COR-L47 (cell line): ENCODE data around the gene SORT1.
A peak's percentile ranks its signal among the peaks of the same experiment; 100 is the strongest.
"Not testable (repeated sequence)": the region's sequence is repeated elsewhere in the genome, so short reads cannot be mapped to it uniquely, and the experiment has no call there.

Experiments
- DNase-seq: peaks from one replicate; lab custom pipeline; 2025; lab: John Stamatoyannopoulos, UW

The SORT1 gene

GRCh38 chr1:109379907-109380306 lies 17.8 kb downstream of the SORT1 start:
- no peak for DNase-seq

- no peak for DNase-seq
Measured at GRCh38 chr1:109379422-109379821, 18.3 kb downstream of the SORT1 start.

- DNase-seq: no peak
Measured at GRCh38 chr1:109377698-109378097, 20.0 kb downstream of the SORT1 start.

- DNase-seq: not testable (repeated sequence)
Measured at GRCh38 chr1:109373696-109374095, 24.0 kb downstream of the SORT1 start.

GRCh38 chr1:109373126-109373525 lies 24.6 kb downstream of the SORT1 start:
- DNase-seq: no peak

- DNase-seq: no peak
Measured at GRCh38 chr1:109372281-109372680, 25.4 kb downstream of the SORT1 start.

- DNase-seq: no peak
Measured at GRCh38 chr1:109371341-109371739, 26.4 kb downstream of the SORT1 start.

GRCh38 chr1:109370712-109371340 lies 26.9 kb downstream of the SORT1 start:
- DNase-seq: no peak

GRCh38 chr1:109369167-109369746 lies 28.5 kb downstream of the SORT1 start:
- no peak for DNase-seq

GRCh38 chr1:109368464-109368863 lies 29.3 kb downstream of the SORT1 start:
- DNase-seq: no peak

GRCh38 chr1:109367626-109368025 lies 30.1 kb downstream of the SORT1 start:
- no peak for DNase-seq

- DNase-seq: no peak
Measured at GRCh38 chr1:109365642-109366204, 32.0 kb downstream of the SORT1 start.

GRCh38 chr1:109361649-109362048 lies 36.1 kb downstream of the SORT1 start:
- no peak for DNase-seq

- DNase-seq: no peak
Measured at GRCh38 chr1:109361069-109361468, 36.6 kb downstream of the SORT1 start.

GRCh38 chr1:109357616-109358015 lies 40.1 kb downstream of the SORT1 start:
- peak; percentile 17 for DNase-seq

- no peak for DNase-seq
Measured at GRCh38 chr1:109356915-109357314, 40.8 kb downstream of the SORT1 start.

GRCh38 chr1:109356505-109356904 lies 41.2 kb downstream of the SORT1 start:
- no peak for DNase-seq

- DNase-seq: no peak
Measured at GRCh38 chr1:109354929-109355328, 42.8 kb downstream of the SORT1 start.

- no peak for DNase-seq
Measured at GRCh38 chr1:109351457-109351856, 46.3 kb downstream of the SORT1 start.

GRCh38 chr1:109350655-109351054 lies 47.1 kb downstream of the SORT1 start:
- no peak for DNase-seq

GRCh38 chr1:109350182-109350581 lies 47.5 kb downstream of the SORT1 start:
- DNase-seq: no peak

- DNase-seq: no peak
Measured at GRCh38 chr1:109347511-109347910, 50.2 kb downstream of the SORT1 start.
